ENCODE measurements around the gene MYO3A. TPM values are rescaled to one million over a fixed set of nuclear protein-coding genes. Genes with fewer than 3 reads are reported as not detected.

The MYO3A gene
- total RNA-seq, 4 donors from 2014 or later = 0.12 to 0.67 (median 0.47) TPM; not detected in 1

GRCh38 chr10:25954851-25955250 is 20.8 kb downstream of the MYO3A start:
- Histone ChIP-seq H3K4me1 (no peaks in the 10 kb centered on the region), H3K4me3 (no peak overlapping the region), H3K9me3 (peaks cover 0 to 14% (median 0%) of the 10 kb centered on the region in 3 donors), H3K27ac (no peak overlapping the region), H3K36me3 (no peaks in the 10 kb centered on the region), H3K27me3 (no peaks in the 10 kb centered on the region)
- TF ChIP-seq CTCF (IDR thresholded peaks at IDR 0.05) (no peak), POLR2AphosphoS5 (IDR thresholded peaks at IDR 0.05) (no peak), EP300 (IDR thresholded peaks at IDR 0.05) (no peak), POLR2A (IDR thresholded peaks at IDR 0.05) (no peak)
- ATAC-seq = no peak
- WGBS, 2 donors (ENCODE audit: low coverage in 1 of 2) = 65 to 67% methylated on average over 1 of the region's 1 CpG

GRCh38 chr10:25959540-25960232 is 25.7 kb downstream of the MYO3A start:
- H3K27ac ChIP-seq = no peak overlapping the region
- no peak for ATAC-seq
- peaks cover 0 to 14% (median 0%) of the 10 kb centered on the region in 3 donors for H3K9me3 ChIP-seq
- WGBS, 2 donors (ENCODE audit: low coverage in 1 of 2) = 71 to 74% methylated on average over 2 to 3 of the region's 3 CpGs
- H3K36me3 ChIP-seq = no peaks in the 10 kb centered on the region
- TF ChIP-seq POLR2A (IDR thresholded peaks at IDR 0.05) = no peak
- no peak for TF ChIP-seq POLR2AphosphoS5 (IDR thresholded peaks at IDR 0.05)
- TF ChIP-seq EP300 (IDR thresholded peaks at IDR 0.05) = no peak
- no peak for TF ChIP-seq CTCF (IDR thresholded peaks at IDR 0.05)
- no peaks in the 10 kb centered on the region for H3K27me3 ChIP-seq
- no peaks in the 10 kb centered on the region for H3K4me1 ChIP-seq
- H3K4me3 ChIP-seq = no peak overlapping the region

GRCh38 chr10:25965584-25965983 is 31.6 kb downstream of the MYO3A start:
- no peak overlapping the region for H3K4me3 ChIP-seq
- TF ChIP-seq CTCF (IDR thresholded peaks at IDR 0.05) (no peak), EP300 (IDR thresholded peaks at IDR 0.05) (no peak), POLR2A (IDR thresholded peaks at IDR 0.05) (no peak), POLR2AphosphoS5 (IDR thresholded peaks at IDR 0.05) (no peak)
- whole genome bisulfite sequencing, 2 donors (ENCODE audit: low coverage in 1 of 2) = 92 to 94% methylated on average over 2 to 3 of the region's 4 CpGs
- H3K4me1 ChIP-seq = no peaks in the 10 kb centered on the region
- no peaks in the 10 kb centered on the region for H3K9me3 ChIP-seq
- no peak overlapping the region for H3K27ac ChIP-seq
- ATAC-seq = no peak
- peaks cover 7% of the 10 kb centered on the region for H3K27me3 ChIP-seq
- H3K36me3 ChIP-seq = no peaks in the 10 kb centered on the region

GRCh38 chr10:25966844-25967243 is 32.8 kb downstream of the MYO3A start:
- H3K4me1 ChIP-seq = no peaks in the 10 kb centered on the region
- H3K4me3 ChIP-seq = no peak overlapping the region
- H3K9me3 ChIP-seq = no peaks in the 10 kb centered on the region
- H3K27ac ChIP-seq = no peak overlapping the region
- WGBS, 2 donors (ENCODE audit: low coverage in 1 of 2) = 51 to 83% methylated on average over 1 to 2 of the region's 2 CpGs
- TF ChIP-seq POLR2AphosphoS5 (IDR thresholded peaks at IDR 0.05) (no peak), CTCF (IDR thresholded peaks at IDR 0.05) (no peak), EP300 (IDR thresholded peaks at IDR 0.05) (no peak), POLR2A (IDR thresholded peaks at IDR 0.05) (no peak)
- ATAC-seq = no peak
- H3K36me3 ChIP-seq = no peaks in the 10 kb centered on the region
- H3K27me3 ChIP-seq = peaks cover 7% of the 10 kb centered on the region

GRCh38 chr10:25972631-25973030 is 38.6 kb downstream of the MYO3A start:
- H3K4me3 ChIP-seq = no peak overlapping the region
- no peaks in the 10 kb centered on the region for H3K4me1 ChIP-seq
- H3K27me3 ChIP-seq = no peaks in the 10 kb centered on the region
- no peaks in the 10 kb centered on the region for H3K36me3 ChIP-seq
- no peak for ATAC-seq
- no peaks in the 10 kb centered on the region for H3K9me3 ChIP-seq
- H3K27ac ChIP-seq = no peak overlapping the region
- TF ChIP-seq CTCF (IDR thresholded peaks at IDR 0.05) (no peak), EP300 (IDR thresholded peaks at IDR 0.05) (no peak), POLR2A (IDR thresholded peaks at IDR 0.05) (no peak), POLR2AphosphoS5 (IDR thresholded peaks at IDR 0.05) (no peak)

All from gastroesophageal sphincter (tissue), 4 donors.